SJSA1 (cell line): ENCODE measurements around the gene AK9. TPM values are rescaled to one million over a fixed set of nuclear protein-coding genes. Genes with fewer than 3 reads are reported as not detected.
A peak's percentile ranks its signal among the peaks of the same experiment; 100 is the strongest.
"Not testable (repeated sequence)": the region's sequence is repeated elsewhere in the genome, so short reads cannot be mapped to it uniquely, and the experiment has no call there.

Experiments used
- DNase-seq, 2 experiments: peaks; one replicate each; pipeline ENCODE4 v3.0.0-alpha.2; 2015 to 2020; ENCODE audit warnings: low spot score in 2 of 2, low read depth in 1 of 2
- H3K27ac ChIP-seq: fragments of 250-450 bp; sonication (Bioruptor Pico); 2 replicates; pipeline ENCODE4 v1.5.1; 2020; ENCODE audit warnings: mild to moderate bottlenecking, moderate library complexity
- H3K27me3 ChIP-seq: fragments of 250-450 bp; sonication (Bioruptor Pico); replicated peaks from 2 replicates; pipeline ENCODE4 v1.5.1; 2020; ENCODE audit warnings: mild to moderate bottlenecking, moderate library complexity
- H3K36me3 ChIP-seq: fragments of 250-450 bp; sonication (Bioruptor Pico); 2 replicates; pipeline ENCODE4 v1.5.1; 2020; ENCODE audit warnings: mild to moderate bottlenecking
- H3K4me1 ChIP-seq: fragments of 250-450 bp; sonication (Bioruptor Pico); replicated peaks from 2 replicates; pipeline ENCODE4 v1.6.1; 2021; ENCODE audit warnings: mild to moderate bottlenecking
- H3K4me3 ChIP-seq: fragments of 250-450 bp; sonication (Bioruptor Pico); 2 replicates; pipeline ENCODE4 v1.5.1; 2020; ENCODE audit warnings: mild to moderate bottlenecking
- H3K9me3 ChIP-seq: fragments of 250-450 bp; sonication (Bioruptor Pico); replicated peaks from 2 replicates; pipeline ENCODE4 v1.5.1; 2020; ENCODE audit warnings: mild to moderate bottlenecking
- total RNA-seq: library from RNA; depleted of rRNA; stranded (reverse); fragments of >200 nt; shearing (Covaris generic); gene quantifications from 2 replicates; pipeline ENCODE4 v1.2.3, GENCODE V29; 2014; rRNA removed

Gene AK9
- 2.1 and 2.2 TPM in 2 replicates for total RNA-seq

- peak within 1 kb of the TSS; percentile 47 for H3K4me3 ChIP-seq
- H3K27me3 ChIP-seq: peaks cover 3% of the 10 kb centered on the region; the same call in 1 of the 2 replicates
- DNase-seq: peak; percentile 77 to 87
- peaks cover 6% of the 10 kb centered on the region; the same call in 1 of the 2 replicates for H3K4me1 ChIP-seq
- no peaks in the 10 kb centered on the region for H3K9me3 ChIP-seq
- no peak within 1 kb of the TSS for H3K27ac ChIP-seq
- H3K36me3 ChIP-seq: no peaks in the 10 kb centered on the region
Observed at GRCh38 chr6:109690737-109691621, at the start of gene AK9, which contains the start of gene FIG4. Gene AK9 (minus strand): TSS chr6:109691202. CDS start chr6:109675745, 15,457 bp downstream. Gene FIG4 (plus strand): TSS chr6:109691296. CDS start chr6:109691436, 140 bp downstream.

GRCh38 chr6:109740787-109741186, 49.8 kb upstream of the AK9 start:
- Histone ChIP-seq H3K27me3 (no peaks in the 10 kb centered on the region), H3K9me3 (no peaks in the 10 kb centered on the region), H3K4me1 (peaks cover 5% of the 10 kb centered on the region), H3K4me3 (no peak overlapping the region), H3K36me3 (no peaks in the 10 kb centered on the region), H3K27ac (no peak overlapping the region)
- no peak for DNase-seq

- Histone ChIP-seq H3K4me3 (no peak overlapping the region), H3K27ac (no peak overlapping the region), H3K27me3 (no peaks in the 10 kb centered on the region), H3K9me3 (no peaks in the 10 kb centered on the region), H3K4me1 (peaks cover 5% of the 10 kb centered on the region), H3K36me3 (no peaks in the 10 kb centered on the region)
- DNase-seq: no peak
Observed at GRCh38 chr6:109739686-109740085, 48.7 kb upstream of the AK9 start.

- Histone ChIP-seq H3K4me1 (no peaks in the 10 kb centered on the region), H3K9me3 (no peaks in the 10 kb centered on the region), H3K27me3 (no peaks in the 10 kb centered on the region), H3K36me3 (no peaks in the 10 kb centered on the region), H3K4me3 (no peak overlapping the region), H3K27ac (no peak overlapping the region)
- no peak for DNase-seq
Observed at GRCh38 chr6:109738667-109739066, 47.7 kb upstream of the AK9 start.

GRCh38 chr6:109738255-109738654, 47.3 kb upstream of the AK9 start:
- no peak for DNase-seq
- Histone ChIP-seq H3K4me1 (no peaks in the 10 kb centered on the region), H3K27me3 (no peaks in the 10 kb centered on the region), H3K9me3 (no peaks in the 10 kb centered on the region), H3K36me3 (no peaks in the 10 kb centered on the region), H3K4me3 (no peak overlapping the region), H3K27ac (no peak overlapping the region)

- no peaks in the 10 kb centered on the region for H3K4me1 ChIP-seq
- no peaks in the 10 kb centered on the region for H3K27me3 ChIP-seq
- H3K9me3 ChIP-seq: no peaks in the 10 kb centered on the region
- H3K36me3 ChIP-seq: no peaks in the 10 kb centered on the region
- H3K4me3 ChIP-seq: no peak overlapping the region
- no peak overlapping the region for H3K27ac ChIP-seq
- no peak for DNase-seq
Observed at GRCh38 chr6:109736273-109737025, 45.4 kb upstream of the AK9 start.

- not testable (repeated sequence) for H3K4me3 ChIP-seq, H3K27me3 ChIP-seq, H3K4me1 ChIP-seq, DNase-seq, H3K27ac ChIP-seq, H3K9me3 ChIP-seq, H3K36me3 ChIP-seq
Observed at GRCh38 chr6:109725250-109725649, 34.2 kb upstream of the AK9 start.

- no peaks in the 10 kb centered on the region for H3K27me3 ChIP-seq
- H3K9me3 ChIP-seq: no peaks in the 10 kb centered on the region
- H3K27ac ChIP-seq: no peak overlapping the region
- peaks cover 3% of the 10 kb centered on the region; the same call in 1 of the 2 replicates for H3K4me1 ChIP-seq
- H3K4me3 ChIP-seq: no peak overlapping the region
- H3K36me3 ChIP-seq: no peaks in the 10 kb centered on the region
- DNase-seq: no peak
Observed at GRCh38 chr6:109722564-109723254, 31.7 kb upstream of the AK9 start.

GRCh38 chr6:109722011-109722410, 31.0 kb upstream of the AK9 start:
- Histone ChIP-seq H3K36me3 (no peaks in the 10 kb centered on the region), H3K9me3 (no peaks in the 10 kb centered on the region), H3K27ac (no peak overlapping the region), H3K4me3 (no peak overlapping the region), H3K27me3 (no peaks in the 10 kb centered on the region), H3K4me1 (no peaks in the 10 kb centered on the region)
- DNase-seq: no peak

- no peaks in the 10 kb centered on the region for H3K9me3 ChIP-seq
- DNase-seq: no peak
- no peaks in the 10 kb centered on the region for H3K4me1 ChIP-seq
- no peaks in the 10 kb centered on the region for H3K36me3 ChIP-seq
- no peaks in the 10 kb centered on the region for H3K27me3 ChIP-seq
- H3K27ac ChIP-seq: no peak overlapping the region
- H3K4me3 ChIP-seq: no peak overlapping the region
Observed at GRCh38 chr6:109720311-109720710, 29.3 kb upstream of the AK9 start.

- Histone ChIP-seq H3K36me3 (no peaks in the 10 kb centered on the region), H3K27ac (no peak overlapping the region), H3K9me3 (no peaks in the 10 kb centered on the region), H3K4me1 (no peaks in the 10 kb centered on the region), H3K27me3 (no peaks in the 10 kb centered on the region), H3K4me3 (no peak overlapping the region)
- no peak for DNase-seq
Observed at GRCh38 chr6:109718991-109719390, 28.0 kb upstream of the AK9 start.

GRCh38 chr6:109717971-109718370, 27.0 kb upstream of the AK9 start:
- H3K27me3 ChIP-seq: no peaks in the 10 kb centered on the region
- H3K4me1 ChIP-seq: no peaks in the 10 kb centered on the region
- no peak overlapping the region for H3K27ac ChIP-seq
- no peak for DNase-seq
- no peak overlapping the region for H3K4me3 ChIP-seq
- no peaks in the 10 kb centered on the region for H3K36me3 ChIP-seq
- H3K9me3 ChIP-seq: no peaks in the 10 kb centered on the region

GRCh38 chr6:109715616-109716015, 24.6 kb upstream of the AK9 start:
- no peak for DNase-seq
- Histone ChIP-seq H3K36me3 (no peaks in the 10 kb centered on the region), H3K27me3 (no peaks in the 10 kb centered on the region), H3K9me3 (no peaks in the 10 kb centered on the region), H3K27ac (no peak overlapping the region), H3K4me1 (no peaks in the 10 kb centered on the region), H3K4me3 (no peak overlapping the region)
